Uterus (tissue), 2 donors: ENCODE data around the gene ZNF536.

Experiments
- POLR2A ChIP-seq, 2 donors: fragments of 450-650 bp; IDR thresholded peaks; one replicate each; pipeline ENCODE4 v1.6.1; 2016; ENCODE audit warnings: antibody characterized with exemption in 2 of 2, mild to moderate bottlenecking in 1 of 2, moderate library complexity in 1 of 2
- TF ChIP-seq, protein P1 (sequence below), 4 experiments: fragments of 200-600 bp in 2 of 4; fragments of 450-650 bp in 2 of 4; sonication (generic) in 2 of 4; IDR thresholded peaks; one replicate each; pipeline ENCODE4 v1.5.1; 2016 to 2019; ENCODE audit warnings: antibody characterized with exemption in 4 of 4, mild to moderate bottlenecking in 2 of 4, moderate library complexity in 1 of 4

- TF ChIP-seq POLR2A (IDR thresholded peaks at IDR 0.05), result no peak
- TF ChIP-seq, protein P1, sequence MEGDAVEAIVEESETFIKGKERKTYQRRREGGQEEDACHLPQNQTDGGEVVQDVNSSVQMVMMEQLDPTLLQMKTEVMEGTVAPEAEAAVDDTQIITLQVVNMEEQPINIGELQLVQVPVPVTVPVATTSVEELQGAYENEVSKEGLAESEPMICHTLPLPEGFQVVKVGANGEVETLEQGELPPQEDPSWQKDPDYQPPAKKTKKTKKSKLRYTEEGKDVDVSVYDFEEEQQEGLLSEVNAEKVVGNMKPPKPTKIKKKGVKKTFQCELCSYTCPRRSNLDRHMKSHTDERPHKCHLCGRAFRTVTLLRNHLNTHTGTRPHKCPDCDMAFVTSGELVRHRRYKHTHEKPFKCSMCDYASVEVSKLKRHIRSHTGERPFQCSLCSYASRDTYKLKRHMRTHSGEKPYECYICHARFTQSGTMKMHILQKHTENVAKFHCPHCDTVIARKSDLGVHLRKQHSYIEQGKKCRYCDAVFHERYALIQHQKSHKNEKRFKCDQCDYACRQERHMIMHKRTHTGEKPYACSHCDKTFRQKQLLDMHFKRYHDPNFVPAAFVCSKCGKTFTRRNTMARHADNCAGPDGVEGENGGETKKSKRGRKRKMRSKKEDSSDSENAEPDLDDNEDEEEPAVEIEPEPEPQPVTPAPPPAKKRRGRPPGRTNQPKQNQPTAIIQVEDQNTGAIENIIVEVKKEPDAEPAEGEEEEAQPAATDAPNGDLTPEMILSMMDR (IDR thresholded peaks at IDR 0.05), result no peak
Observed at GRCh38 chr19:30328096-30328495, 44.1 kb upstream of the ZNF536 start.
